ENCODE data around the gene RNU6-9. TPM values are rescaled to one million over a fixed set of nuclear protein-coding genes. Genes with fewer than 3 reads are reported as not detected.

Gene RNU6-9
- total RNA-seq (2014; rRNA removed) (not detected in 2 replicates), Bru-seq, nascent RNA (percentile 57 among the genes with signal in this experiment), BruChase-seq, experiment 1, labeled RNA remaining after a 6-hour chase (percentile 44 among the genes with signal in this experiment), BruChase-seq, experiment 2, labeled RNA remaining after a 2-hour chase (percentile 45 among the genes with signal in this experiment)
- long read RNA-seq: 0 reads

DNA sequence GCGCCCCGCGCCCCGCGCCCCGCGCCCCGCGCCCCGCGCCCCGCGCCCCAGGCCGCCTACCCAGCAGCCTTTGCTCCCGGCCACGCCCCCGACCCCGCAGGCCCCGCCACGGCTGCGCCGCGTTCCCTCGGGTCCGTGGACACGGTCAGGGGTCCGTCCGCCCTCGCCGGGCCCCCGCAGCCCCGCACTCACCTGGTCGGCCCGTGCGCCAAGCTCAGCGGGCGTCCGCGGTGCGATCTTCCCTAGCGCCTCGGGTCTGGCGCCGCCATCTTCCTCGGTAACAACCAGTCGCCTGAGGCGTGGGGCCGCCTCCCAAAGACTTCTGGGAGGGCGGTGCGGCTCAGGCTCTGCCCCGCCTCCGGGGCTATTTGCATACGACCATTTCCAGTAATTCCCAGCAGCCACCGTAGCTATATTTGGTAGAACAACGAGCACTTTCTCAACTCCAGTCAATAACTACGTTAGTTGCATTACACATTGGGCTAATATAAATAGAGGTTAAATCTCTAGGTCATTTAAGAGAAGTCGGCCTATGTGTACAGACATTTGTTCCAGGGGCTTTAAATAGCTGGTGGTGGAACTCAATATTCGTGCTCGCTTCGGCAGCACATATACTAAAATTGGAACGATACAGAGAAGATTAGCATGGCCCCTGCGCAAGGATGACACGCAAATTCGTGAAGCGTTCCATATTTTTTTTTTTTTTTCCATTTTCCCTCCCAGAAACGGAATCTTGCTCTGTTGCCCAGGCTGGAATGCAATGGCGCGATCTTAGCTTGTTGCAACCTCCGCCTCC lies at the start of gene RNU6-9, which contains the start of gene MED16:
TSS of gene RNU6-9 (plus strand) at position 591 of the 796 bp plus-strand sequence.
TSS of gene MED16 (minus strand) at position 294 of the 796 bp plus-strand sequence. CDS start 2,056 bp downstream, outside the sequence.
- Histone ChIP-seq H3K4me3 (ENCODE audit: low read length) (peak within 1 kb of the TSS; percentile 84), H3K79me2 (ENCODE audit: low read length) (peaks cover 15% of the 10 kb centered on the region), H3K9me3 (ENCODE audit: low read length) (no peaks in the 10 kb centered on the region), H3K9ac (ENCODE audit: low read length) (peak within 1 kb of the TSS; percentile 93), H3K36me3 (ENCODE audit: low read depth, low read length) (no peaks in the 10 kb centered on the region), H3K27ac (ENCODE audit: low read length) (peak within 1 kb of the TSS; percentile 69), H2AFZ (ENCODE audit: low read length) (peak within 1 kb of the TSS; percentile 81), H3K9me2 (replicated peaks; ENCODE audit: low read length) (no peaks in the 10 kb centered on the region), H4K20me1 (ENCODE audit: low read length) (no peaks in the 10 kb centered on the region), H3K4me2 (ENCODE audit: low read length) (peak within 1 kb of the TSS; percentile 86), H3K27me3 (ENCODE audit: low read length) (no peaks in the 10 kb centered on the region), H3F3A (ENCODE audit: low read length, unreplicated experiment) (peaks cover 3% of the 10 kb centered on the region), H3K4me1 (ENCODE audit: insufficient read depth, low read length) (no peaks in the 10 kb centered on the region)
- CTCF ChIA-PET: no interaction called here
- BruUV-seq (replicated peaks): TSS peak; percentile 100
- ATAC-seq (peak; percentile 90), DNase-seq (peak; percentile 91)
- POLR2A ChIA-PET (ENCODE audit: unreplicated experiment): no interaction called here
- intact Hi-C loops (cut with micrococcal nuclease): no loop called here
- TF ChIP-seq EZH2 (IDR thresholded peaks at IDR 0.05; ENCODE audit: low read length, unreplicated experiment) (no peak), EZH2phosphoT487 (IDR thresholded peaks at IDR 0.05; ENCODE audit: borderline replicate concordance, low read length) (no peak)
- TF ChIP-seq, protein P1, sequence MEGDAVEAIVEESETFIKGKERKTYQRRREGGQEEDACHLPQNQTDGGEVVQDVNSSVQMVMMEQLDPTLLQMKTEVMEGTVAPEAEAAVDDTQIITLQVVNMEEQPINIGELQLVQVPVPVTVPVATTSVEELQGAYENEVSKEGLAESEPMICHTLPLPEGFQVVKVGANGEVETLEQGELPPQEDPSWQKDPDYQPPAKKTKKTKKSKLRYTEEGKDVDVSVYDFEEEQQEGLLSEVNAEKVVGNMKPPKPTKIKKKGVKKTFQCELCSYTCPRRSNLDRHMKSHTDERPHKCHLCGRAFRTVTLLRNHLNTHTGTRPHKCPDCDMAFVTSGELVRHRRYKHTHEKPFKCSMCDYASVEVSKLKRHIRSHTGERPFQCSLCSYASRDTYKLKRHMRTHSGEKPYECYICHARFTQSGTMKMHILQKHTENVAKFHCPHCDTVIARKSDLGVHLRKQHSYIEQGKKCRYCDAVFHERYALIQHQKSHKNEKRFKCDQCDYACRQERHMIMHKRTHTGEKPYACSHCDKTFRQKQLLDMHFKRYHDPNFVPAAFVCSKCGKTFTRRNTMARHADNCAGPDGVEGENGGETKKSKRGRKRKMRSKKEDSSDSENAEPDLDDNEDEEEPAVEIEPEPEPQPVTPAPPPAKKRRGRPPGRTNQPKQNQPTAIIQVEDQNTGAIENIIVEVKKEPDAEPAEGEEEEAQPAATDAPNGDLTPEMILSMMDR (conservative IDR thresholded peaks at IDR 0.05; ENCODE audit: low read depth, low read length): no peak

- Histone ChIP-seq H2AFZ (ENCODE audit: low read length) (peak overlapping the region; percentile 59; the same call in 1 of the 2 replicates), H3K9me2 (replicated peaks; ENCODE audit: low read length) (no peaks in the 10 kb centered on the region), H3K4me1 (ENCODE audit: insufficient read depth, low read length) (peaks cover 4% of the 10 kb centered on the region; the same call in 1 of the 2 replicates), H3K9me3 (ENCODE audit: low read length) (no peaks in the 10 kb centered on the region), H3K79me2 (ENCODE audit: low read length) (no peaks in the 10 kb centered on the region), H3K27me3 (ENCODE audit: low read length) (peaks cover 23% of the 10 kb centered on the region), H3F3A (ENCODE audit: low read length, unreplicated experiment) (no peaks in the 10 kb centered on the region), H3K36me3 (ENCODE audit: low read depth, low read length) (no peaks in the 10 kb centered on the region), H3K9ac (ENCODE audit: low read length) (no peak overlapping the region), H4K20me1 (ENCODE audit: low read length) (no peaks in the 10 kb centered on the region), H3K27ac (ENCODE audit: low read length) (no peak overlapping the region), H3K4me3 (ENCODE audit: low read length) (peak overlapping the region; percentile 57; the same call in 1 of the 2 replicates), H3K4me2 (ENCODE audit: low read length) (peak overlapping the region; percentile 84)
- intact Hi-C loops (cut with micrococcal nuclease): no loop called here
- ChIA-PET POLR2A (ENCODE audit: unreplicated experiment) (no interaction called here), CTCF (no interaction called here)
- DNase-seq: no peak
- no peak; the same call in 1 of the 2 replicates for ATAC-seq
- TF ChIP-seq EZH2 (IDR thresholded peaks at IDR 0.05; ENCODE audit: low read length, unreplicated experiment) (no peak), EZH2phosphoT487 (IDR thresholded peaks at IDR 0.05; ENCODE audit: borderline replicate concordance, low read length) (no peak)
- TF ChIP-seq, protein P1 (conservative IDR thresholded peaks at IDR 0.05; ENCODE audit: low read depth, low read length): no peak
- BruUV-seq (replicated peaks): no TSS peak
Observed at GRCh38 chr19:843836-844545, 49.3 kb upstream of the RNU6-9 start.
